Type B pancreatic cell (in vitro differentiated cells): ENCODE data around the gene PCDH19. TPM values are rescaled to one million over a fixed set of nuclear protein-coding genes. Genes with fewer than 3 reads are reported as not detected.

ENCODE experiments used
- DNase-seq: peaks from one replicate; pipeline ENCODE4 v3.0.0; 2021; ENCODE audit warnings: mixed read lengths; ENCODE audit not compliant: unreplicated experiment; ENCODE audit errors: extremely low spot score
- H3K27ac Mint-ChIP-seq: 2 replicates; pipeline ENCODE4 v1.8.0; 2021; ENCODE audit warnings: mild to moderate bottlenecking, mixed read lengths
- H3K27me3 Mint-ChIP-seq: 2 replicates; pipeline ENCODE4 v1.8.0; 2021; ENCODE audit warnings: mixed read lengths
- H3K36me3 Mint-ChIP-seq: 2 replicates; pipeline ENCODE4 v1.8.0; 2021; ENCODE audit warnings: mixed read lengths
- H3K4me1 Mint-ChIP-seq: one replicate; pipeline ENCODE4 v1.8.0; 2021; ENCODE audit warnings: mixed read lengths; ENCODE audit not compliant: unreplicated experiment
- H3K4me3 Mint-ChIP-seq: 2 replicates; pipeline ENCODE4 v1.8.0; 2021; ENCODE audit warnings: mild to moderate bottlenecking, mixed read lengths
- H3K9me3 Mint-ChIP-seq: 2 replicates; pipeline ENCODE4 v1.8.0; 2021; ENCODE audit warnings: mixed read lengths
- CTCF ChIP-seq: fragments of 200-600 bp; sonication (generic); conservative IDR thresholded peaks from 2 replicates; pipeline ENCODE4 v1.5.0; 2021; ENCODE audit warnings: antibody characterized with exemption, mild to moderate bottlenecking
- total RNA-seq: library from RNA; stranded (reverse); gene quantifications from 2 replicates; pipeline ENCODE4 v1.2.1, GENCODE V29; 2021; ENCODE audit warnings: low replicate concordance

The PCDH19 gene
- total RNA-seq, 1 donor from 2014 or later, result 61.6 TPM

DNA sequence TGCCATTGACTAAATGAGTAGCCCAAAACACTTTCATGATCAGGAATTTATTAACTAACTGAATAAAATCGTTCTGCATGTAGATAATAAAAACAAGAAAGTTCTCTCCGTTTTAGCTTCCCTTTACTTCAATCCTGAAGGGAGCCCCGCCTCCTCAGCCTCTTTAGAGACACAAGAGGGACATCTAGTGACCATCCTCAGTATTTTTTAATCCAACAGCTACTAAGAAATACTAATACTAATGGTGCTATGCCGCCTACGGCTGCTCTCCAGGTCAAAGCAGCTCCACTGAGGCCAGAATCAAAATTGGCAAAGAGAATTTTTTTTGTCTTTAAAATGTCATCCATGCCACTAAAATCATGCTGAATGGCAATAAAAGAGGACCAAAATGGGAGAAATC lies 3.2 kb upstream of the PCDH19 start:
- TF ChIP-seq CTCF, result peak; percentile 88
- no peak for DNase-seq
- Mint-ChIP-seq H3K36me3 (peaks cover under 1% of the 10 kb centered on the region), H3K4me1 (peaks cover 46% of the 10 kb centered on the region), H3K27me3 (peaks cover 43% of the 10 kb centered on the region), H3K9me3 (no peaks in the 10 kb centered on the region), H3K4me3 (peak overlapping the region; percentile 99), H3K27ac (peak overlapping the region; percentile 74)

GRCh38 chrX:100411802-100412715 lies 2.0 kb upstream of the PCDH19 start:
- no peak for DNase-seq
- Mint-ChIP-seq H3K9me3 (no peaks in the 10 kb centered on the region), H3K36me3 (peaks cover 6% of the 10 kb centered on the region), H3K27me3 (peaks cover 54% of the 10 kb centered on the region), H3K27ac (peak overlapping the region; percentile 36), H3K4me1 (peaks cover 34% of the 10 kb centered on the region), H3K4me3 (peak overlapping the region; percentile 99)
- no peak for TF ChIP-seq CTCF

- TF ChIP-seq CTCF, result no peak
- peak overlapping the region; percentile 99 for H3K4me3 Mint-ChIP-seq
- peaks cover 16% of the 10 kb centered on the region for H3K36me3 Mint-ChIP-seq
- DNase-seq, result no peak
- no peaks in the 10 kb centered on the region for H3K9me3 Mint-ChIP-seq
- H3K4me1 Mint-ChIP-seq, result peaks cover 29% of the 10 kb centered on the region
- no peak overlapping the region for H3K27ac Mint-ChIP-seq
- H3K27me3 Mint-ChIP-seq, result peaks cover 63% of the 10 kb centered on the region
Observed at GRCh38 chrX:100410901-100411801, 1.1 kb upstream of the PCDH19 start.

DNA sequence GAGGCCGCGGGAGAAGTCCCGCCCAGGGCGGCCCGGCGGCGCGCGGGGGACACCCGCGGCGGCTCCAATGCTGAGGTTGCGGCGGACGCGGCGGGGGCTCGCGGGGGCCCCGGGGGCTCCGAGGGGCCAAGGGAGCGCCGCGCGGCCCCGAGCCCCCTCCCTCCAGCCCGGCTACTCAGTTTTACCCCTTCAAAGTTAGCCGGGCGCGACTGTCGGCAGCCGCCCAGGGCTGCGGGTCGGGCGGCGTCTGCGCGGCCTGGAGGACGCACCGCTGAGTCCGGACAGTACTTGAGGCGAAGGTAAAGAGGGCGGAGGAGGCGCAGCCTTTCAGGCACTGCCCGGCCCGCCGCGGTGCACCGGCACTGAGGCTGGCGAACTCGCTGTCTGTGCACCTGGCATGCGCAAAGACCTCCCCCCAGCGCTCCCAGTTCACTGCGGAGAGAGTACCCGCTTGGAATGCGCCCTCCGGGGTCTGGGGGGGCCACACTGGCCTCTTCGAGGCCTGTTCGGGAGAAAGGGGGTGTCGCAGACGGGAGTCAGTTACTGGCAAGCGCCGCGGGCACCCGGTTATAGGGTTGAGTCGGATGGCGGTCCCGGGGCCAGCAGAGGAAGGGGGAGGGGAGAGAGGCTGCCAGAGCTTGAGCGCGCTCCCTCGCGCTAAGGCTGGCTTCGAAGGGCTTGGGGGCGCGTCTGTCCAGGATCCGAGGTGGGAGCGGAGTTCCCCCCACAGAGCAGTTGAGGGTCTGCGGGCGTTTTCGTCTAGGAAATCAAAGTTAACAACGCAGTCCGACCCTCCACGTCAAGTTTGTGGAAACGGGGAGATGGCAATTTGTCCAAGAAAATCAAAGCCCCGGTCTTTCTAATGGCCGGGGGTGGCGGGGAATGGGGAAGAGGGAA lies 1.1 kb downstream of the PCDH19 start:
- no peak for TF ChIP-seq CTCF
- Mint-ChIP-seq H3K27ac (no peak overlapping the region), H3K4me1 (peaks cover 33% of the 10 kb centered on the region), H3K4me3 (peak overlapping the region; percentile 99), H3K36me3 (peaks cover 21% of the 10 kb centered on the region), H3K9me3 (no peaks in the 10 kb centered on the region), H3K27me3 (peaks cover 72% of the 10 kb centered on the region)
- no peak for DNase-seq
